Activated CD8-positive, alpha-beta T cell treated with anti-CD3 and anti-CD28 coated beads for 36 hours (primary cell): ENCODE results near the gene ABCB11. TPM values are rescaled to one million over a fixed set of nuclear protein-coding genes. Genes with fewer than 3 reads are reported as not detected.

Source experiments
- ATAC-seq: fragments of 200-7000 bp; cut with Tn5 transposase; one replicate; pipeline ENCODE4 v1.10.0; 2021; ENCODE audit warnings: mild to moderate bottlenecking, moderate library complexity
- CTCF ChIA-PET: fragments of 350-600 bp; sonication (Branson Sonifier 250); formaldehyde crosslinking; loops from one replicate; lab custom pipeline; 2021; ENCODE audit warnings: antibody characterized with exemption; lab: Charles Lee
- POLR2A ChIA-PET: fragments of 350-600 bp; sonication (Branson Sonifier 250); formaldehyde crosslinking; loops from one replicate; lab custom pipeline; 2021; ENCODE audit warnings: antibody characterized with exemption; lab: Charles Lee
- DNase-seq: peaks from one replicate; pipeline ENCODE4 v3.0.0-alpha.2; 2020
- H3K27ac Mint-ChIP-seq: one replicate; pipeline ENCODE4 v1.8.0; 2021; ENCODE audit warnings: mild to moderate bottlenecking, mixed read lengths
- H3K27me3 Mint-ChIP-seq: one replicate; pipeline ENCODE4 v1.8.0; 2021; ENCODE audit warnings: mixed read lengths
- H3K36me3 Mint-ChIP-seq: one replicate; pipeline ENCODE4 v1.8.0; 2021; ENCODE audit warnings: low read depth, mixed read lengths
- H3K4me1 Mint-ChIP-seq: one replicate; pipeline ENCODE4 v1.8.0; 2021; ENCODE audit warnings: low read depth, mixed read lengths
- H3K4me3 Mint-ChIP-seq: one replicate; pipeline ENCODE4 v1.8.0; 2021; ENCODE audit warnings: mild to moderate bottlenecking, moderate library complexity, mixed read lengths
- H3K9me3 Mint-ChIP-seq: one replicate; pipeline ENCODE4 v1.8.0; 2021; ENCODE audit warnings: mixed read lengths
- intact Hi-C: fragments of 100-400 bp; cut with micrococcal nuclease; formaldehyde crosslinking; loops from one replicate; pipeline ENCODE4 v1.10.0; 2022
- total RNA-seq, 2 experiments: library from RNA; stranded (reverse); gene quantifications; one replicate each; pipeline ENCODE4 v1.2.3, GENCODE V29; 2021
- TF ChIP-seq, protein P1 (sequence below): fragments of 200-600 bp; IDR thresholded peaks from one replicate; pipeline ENCODE4 v1.8.0; 2022; ENCODE audit warnings: antibody characterized with exemption, mild to moderate bottlenecking

The ABCB11 gene
- total RNA-seq, 2 experiments from 2014 or later: not detected

DNA sequence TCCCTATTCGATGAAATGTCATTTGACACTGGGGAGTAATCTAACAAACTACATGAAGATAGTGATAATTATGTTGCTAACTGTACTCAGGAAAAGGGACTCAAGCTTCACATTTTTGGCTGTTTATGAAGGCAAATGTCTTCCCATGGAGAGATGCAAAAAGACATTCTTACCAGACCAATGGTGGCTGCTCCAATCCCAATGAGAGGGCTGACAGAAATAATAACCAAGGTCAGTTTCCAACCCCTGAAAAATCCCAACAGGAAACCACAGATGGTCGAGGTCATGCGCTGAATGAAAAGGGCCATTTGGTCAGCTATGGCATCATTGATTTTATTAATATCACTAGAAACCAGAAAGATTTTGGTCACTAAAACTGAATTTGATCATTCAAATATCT, 37.6 kb downstream of the ABCB11 start:
- POLR2A ChIA-PET: no interaction called here
- Mint-ChIP-seq H3K27me3 (no peaks in the 10 kb centered on the region), H3K4me1 (no peaks in the 10 kb centered on the region), H3K27ac (no peak overlapping the region), H3K9me3 (no peaks in the 10 kb centered on the region), H3K4me3 (no peak overlapping the region), H3K36me3 (no peaks in the 10 kb centered on the region)
- intact Hi-C loops: no loop called here
- ATAC-seq (no peak), DNase-seq (no peak)
- TF ChIP-seq, protein P1, sequence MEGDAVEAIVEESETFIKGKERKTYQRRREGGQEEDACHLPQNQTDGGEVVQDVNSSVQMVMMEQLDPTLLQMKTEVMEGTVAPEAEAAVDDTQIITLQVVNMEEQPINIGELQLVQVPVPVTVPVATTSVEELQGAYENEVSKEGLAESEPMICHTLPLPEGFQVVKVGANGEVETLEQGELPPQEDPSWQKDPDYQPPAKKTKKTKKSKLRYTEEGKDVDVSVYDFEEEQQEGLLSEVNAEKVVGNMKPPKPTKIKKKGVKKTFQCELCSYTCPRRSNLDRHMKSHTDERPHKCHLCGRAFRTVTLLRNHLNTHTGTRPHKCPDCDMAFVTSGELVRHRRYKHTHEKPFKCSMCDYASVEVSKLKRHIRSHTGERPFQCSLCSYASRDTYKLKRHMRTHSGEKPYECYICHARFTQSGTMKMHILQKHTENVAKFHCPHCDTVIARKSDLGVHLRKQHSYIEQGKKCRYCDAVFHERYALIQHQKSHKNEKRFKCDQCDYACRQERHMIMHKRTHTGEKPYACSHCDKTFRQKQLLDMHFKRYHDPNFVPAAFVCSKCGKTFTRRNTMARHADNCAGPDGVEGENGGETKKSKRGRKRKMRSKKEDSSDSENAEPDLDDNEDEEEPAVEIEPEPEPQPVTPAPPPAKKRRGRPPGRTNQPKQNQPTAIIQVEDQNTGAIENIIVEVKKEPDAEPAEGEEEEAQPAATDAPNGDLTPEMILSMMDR: no peak
- CTCF ChIA-PET: interaction anchor here (0.9 kb wide), 1 partner anchor 148 kb away, joined by 3 read pairs; no protein-coding TSS in a partner anchor

DNA sequence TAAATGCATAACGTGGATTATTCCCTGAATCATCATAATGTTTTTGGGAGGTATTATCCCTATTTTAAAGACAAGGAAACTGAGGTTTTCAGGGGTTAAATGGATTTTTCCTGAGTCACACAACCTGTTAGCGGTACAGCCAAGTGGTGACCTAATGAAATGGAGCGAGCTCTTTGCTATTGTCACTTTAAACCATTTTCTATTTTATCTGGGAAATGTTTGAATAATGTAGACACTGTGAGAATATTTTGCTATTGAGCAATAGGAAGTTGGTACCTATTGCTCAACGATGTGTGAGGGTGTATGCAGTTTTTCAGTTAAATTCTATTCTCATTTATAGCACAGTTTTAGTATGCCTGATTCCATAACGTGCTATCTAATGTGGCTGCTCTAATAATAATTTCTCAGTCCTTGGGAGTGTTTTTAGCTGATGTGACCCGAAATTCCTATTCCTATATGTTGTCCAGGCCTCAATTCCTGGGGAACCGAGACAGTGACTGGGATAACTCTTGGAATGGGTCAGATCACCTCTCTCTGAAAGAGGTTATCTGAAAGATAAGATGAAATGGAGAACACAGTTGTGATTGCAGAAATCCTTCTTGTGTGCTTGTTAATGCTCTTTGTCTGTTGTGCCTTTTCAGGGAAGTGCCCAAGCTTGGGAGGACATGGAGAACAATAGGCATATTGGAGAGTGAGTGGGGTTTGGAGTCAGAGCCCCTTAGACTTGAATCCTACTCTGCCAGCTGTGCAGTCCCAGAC, 38.4 kb downstream of the ABCB11 start:
- intact Hi-C loops: no loop called here
- ATAC-seq: no peak
- CTCF ChIA-PET: interaction anchor here (0.7 to 0.9 kb wide), 3 partner anchors 139 to 149 kb away, joined by 3 to 4 read pairs (median 3); no protein-coding TSS in a partner anchor

DNA sequence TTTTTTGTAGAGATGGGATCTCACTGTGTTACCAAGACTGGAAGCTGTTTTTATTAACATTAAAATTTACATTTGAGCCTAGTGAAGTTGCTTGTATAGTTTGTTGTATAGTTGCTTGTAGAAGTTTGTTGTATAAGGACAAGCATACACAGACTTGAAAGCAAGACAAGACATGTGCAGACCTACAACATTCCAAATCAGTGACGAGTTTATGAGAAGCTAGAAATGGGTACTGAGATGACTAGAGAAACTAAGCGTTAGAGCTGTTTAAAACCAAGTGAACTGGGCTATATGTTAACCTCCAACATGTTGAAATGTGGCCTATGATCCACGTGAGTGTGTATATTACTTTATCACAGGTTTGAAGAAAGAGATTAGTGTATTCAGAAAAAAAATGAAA, 39.1 kb downstream of the ABCB11 start:
- intact Hi-C loops: no loop called here
- TF ChIP-seq, protein P1: no peak
- DNase-seq (no peak), ATAC-seq (no peak)
- Mint-ChIP-seq H3K4me3 (no peak overlapping the region), H3K27ac (no peak overlapping the region), H3K4me1 (no peaks in the 10 kb centered on the region), H3K9me3 (no peaks in the 10 kb centered on the region), H3K36me3 (no peaks in the 10 kb centered on the region), H3K27me3 (no peaks in the 10 kb centered on the region)
- CTCF ChIA-PET: interaction anchor here (0.7 to 0.8 kb wide), 2 partner anchors 140 to 149 kb away, joined by 3 to 4 read pairs; no protein-coding TSS in a partner anchor
- POLR2A ChIA-PET: interaction anchor here (0.6 kb wide), 1 partner anchor 10 kb away, joined by 3 read pairs; no protein-coding TSS in a partner anchor

More for the DNA sequence above, 38.4 kb downstream of the ABCB11 start:
- Mint-ChIP-seq H3K27me3 (no peaks in the 10 kb centered on the region), H3K9me3 (no peaks in the 10 kb centered on the region), H3K4me1 (no peaks in the 10 kb centered on the region), H3K36me3 (no peaks in the 10 kb centered on the region), H3K4me3 (no peak overlapping the region), H3K27ac (no peak overlapping the region)
- POLR2A ChIA-PET: interaction anchor here (0.6 kb wide), 1 partner anchor 12 kb away, joined by 3 read pairs; no protein-coding TSS in a partner anchor
- TF ChIP-seq, protein P1: no peak
- no peak for DNase-seq

DNA sequence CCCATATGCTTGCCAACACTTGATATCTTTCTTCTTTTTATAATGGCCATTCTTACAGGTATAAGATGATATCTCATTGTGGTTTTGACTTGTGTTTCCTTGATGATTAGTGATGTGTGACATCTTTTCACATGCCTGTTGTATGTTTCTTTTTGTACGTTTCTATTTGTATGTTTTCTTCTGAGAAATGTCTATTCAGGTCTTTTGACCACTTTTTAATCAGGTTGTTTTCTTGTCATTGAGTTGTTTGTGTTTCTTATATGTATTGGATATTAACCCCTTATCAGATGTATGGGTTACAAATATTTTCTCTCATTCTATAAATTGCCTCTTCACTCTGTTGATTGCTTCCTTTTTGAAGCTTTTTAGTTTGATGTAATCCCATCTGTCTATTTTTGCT, 42.4 kb downstream of the ABCB11 start:
- POLR2A ChIA-PET: no interaction called here
- no peak overlapping the region for H3K4me3 Mint-ChIP-seq
- ATAC-seq (no peak), DNase-seq (no peak)
- no peaks in the 10 kb centered on the region for H3K27me3 Mint-ChIP-seq
- no peaks in the 10 kb centered on the region for H3K4me1 Mint-ChIP-seq
- H3K27ac Mint-ChIP-seq: no peak overlapping the region
- intact Hi-C loops: no loop called here
- TF ChIP-seq, protein P1: no peak
- H3K36me3 Mint-ChIP-seq: no peaks in the 10 kb centered on the region
- H3K9me3 Mint-ChIP-seq: no peaks in the 10 kb centered on the region
- CTCF ChIA-PET: interaction anchor here (1.3 kb wide), 1 partner anchor 121 kb away, joined by 3 read pairs; no protein-coding TSS in a partner anchor

GRCh38 chr2:168986398-168986943, 44.7 kb downstream of the ABCB11 start:
- Mint-ChIP-seq H3K27ac (no peak overlapping the region), H3K4me3 (no peak overlapping the region), H3K4me1 (no peaks in the 10 kb centered on the region), H3K27me3 (no peaks in the 10 kb centered on the region), H3K9me3 (no peaks in the 10 kb centered on the region), H3K36me3 (no peaks in the 10 kb centered on the region)
- no peak for DNase-seq
- CTCF ChIA-PET: no interaction called here
- intact Hi-C loops: no loop called here
- ATAC-seq: no peak
- POLR2A ChIA-PET: no interaction called here
- TF ChIP-seq, protein P1: no peak
